HG03457 (cell line): ENCODE measurements around the gene SLC24A1.

ENCODE experiments used
- ATAC-seq: cut with Tn5 transposase; IDR thresholded peaks from one replicate; pipeline ENCODE4 v1.9.1; 2021; ENCODE audit warnings: moderate number of reproducible peaks; ENCODE audit not compliant: unreplicated experiment

SLC24A1 gene

DNA sequence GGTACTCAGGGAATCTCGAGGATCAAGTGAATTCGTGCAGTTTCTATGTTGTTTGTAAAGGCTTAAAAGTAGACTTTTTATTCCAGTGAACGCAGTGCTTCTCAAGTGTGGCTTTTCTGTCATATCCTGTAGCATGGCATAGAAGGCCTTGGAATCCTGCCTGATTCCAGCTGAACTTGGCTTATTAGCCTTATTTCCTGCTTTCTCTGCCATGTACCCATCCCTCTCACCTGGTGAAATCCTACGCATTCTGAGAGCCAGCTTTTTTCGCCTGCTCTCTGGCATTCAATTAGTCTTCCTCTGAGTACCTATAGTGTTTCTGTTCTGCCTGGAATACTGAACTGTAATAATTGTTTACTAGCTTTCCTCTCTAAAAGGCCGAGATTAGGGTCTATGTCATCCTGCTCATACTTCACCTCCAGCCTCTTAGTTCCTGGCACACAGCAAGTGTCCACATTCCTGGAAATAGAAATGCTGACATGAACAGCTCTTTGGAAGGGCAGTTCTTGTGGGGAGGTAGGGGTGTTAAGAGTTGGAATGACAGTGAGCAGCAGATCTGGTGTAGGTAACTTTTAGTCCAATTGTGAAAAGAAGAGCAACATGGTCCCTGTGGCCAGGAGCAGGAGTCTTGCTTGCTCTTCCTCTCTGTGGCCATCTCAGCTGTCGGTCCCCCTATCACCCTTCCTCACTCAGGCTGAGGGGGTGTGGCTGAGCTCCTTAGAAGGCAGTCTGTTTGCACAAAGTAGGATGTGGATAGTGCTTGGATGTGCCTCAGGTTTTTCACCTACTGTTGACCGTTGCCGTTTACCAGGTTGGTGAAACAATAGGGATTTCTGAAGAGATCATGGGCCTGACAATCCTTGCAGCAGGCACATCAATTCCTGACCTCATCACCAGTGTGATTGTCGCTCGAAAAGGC is 30.4 kb downstream of the SLC24A1 start:
- ATAC-seq = no peak

DNA sequence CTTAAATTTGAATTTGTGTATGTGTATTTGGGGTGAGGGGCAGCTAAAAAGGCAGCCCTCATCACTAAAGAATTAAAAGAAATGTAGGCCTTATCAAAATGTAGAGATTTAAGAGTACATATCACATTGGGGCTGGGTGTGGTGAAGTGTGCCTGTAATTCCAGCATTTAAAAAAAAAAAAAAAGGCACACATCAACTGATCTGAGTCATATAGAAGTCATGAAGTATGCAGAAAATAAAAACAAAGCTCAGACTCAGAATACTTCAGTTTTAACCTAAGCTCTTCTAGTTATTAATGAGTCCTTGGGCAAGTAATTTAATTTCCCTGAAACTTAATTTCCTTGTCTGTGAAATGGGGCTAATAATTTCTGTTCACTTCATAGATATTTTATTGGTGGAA is 31.6 kb downstream of the SLC24A1 start:
- no peak for ATAC-seq

DNA sequence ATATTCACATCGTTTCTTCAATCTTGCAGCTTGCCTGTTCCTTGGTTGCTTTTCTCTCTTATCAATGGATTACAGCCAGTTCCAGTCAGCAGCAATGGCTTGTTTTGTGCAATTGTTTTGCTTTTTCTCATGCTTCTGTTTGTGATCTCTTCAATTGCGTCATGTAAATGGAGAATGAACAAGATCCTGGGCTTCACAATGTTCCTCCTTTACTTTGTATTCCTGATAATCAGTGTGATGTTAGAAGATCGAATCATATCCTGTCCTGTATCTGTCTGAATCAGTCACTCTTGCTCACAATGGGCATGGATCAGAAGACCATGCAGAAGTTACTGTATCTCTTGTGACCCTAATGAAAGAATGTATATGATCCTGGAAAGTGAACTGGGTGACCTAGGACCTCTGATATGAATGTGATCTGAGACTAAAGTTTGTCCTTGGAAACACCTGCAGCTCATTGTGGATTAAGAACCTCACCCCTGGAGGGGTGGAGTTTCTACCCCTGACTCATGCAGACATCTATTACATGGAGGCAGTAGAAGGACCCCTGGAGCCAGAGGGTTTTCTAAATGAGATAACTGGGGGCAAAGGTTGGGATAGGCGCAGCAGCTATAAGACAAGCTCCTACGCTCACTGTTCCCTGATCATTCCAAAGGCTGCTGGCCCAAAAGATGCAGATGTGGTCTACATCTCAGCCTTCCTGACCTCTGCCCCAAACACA is 32.2 kb downstream of the SLC24A1 start:
- no peak for ATAC-seq

DNA sequence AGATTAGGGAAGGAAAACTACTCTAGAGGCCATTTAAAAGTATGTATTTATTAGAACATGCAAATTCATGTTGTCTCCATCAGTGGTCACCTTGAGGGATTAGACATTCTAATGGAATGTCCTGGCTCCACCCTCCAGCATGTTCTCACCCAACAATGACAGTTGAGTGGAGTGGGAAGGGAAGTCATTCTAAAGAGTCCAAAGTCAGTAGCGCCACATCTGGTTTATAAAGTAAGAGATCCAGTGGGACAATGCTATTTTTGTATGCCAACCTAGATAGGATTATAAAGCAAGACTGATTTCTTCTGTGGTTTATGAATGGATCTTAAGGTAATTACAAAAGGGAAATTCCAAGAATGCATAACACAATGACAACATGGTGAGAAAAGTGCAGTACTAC is 33.3 kb downstream of the SLC24A1 start:
- no peak for ATAC-seq

DNA sequence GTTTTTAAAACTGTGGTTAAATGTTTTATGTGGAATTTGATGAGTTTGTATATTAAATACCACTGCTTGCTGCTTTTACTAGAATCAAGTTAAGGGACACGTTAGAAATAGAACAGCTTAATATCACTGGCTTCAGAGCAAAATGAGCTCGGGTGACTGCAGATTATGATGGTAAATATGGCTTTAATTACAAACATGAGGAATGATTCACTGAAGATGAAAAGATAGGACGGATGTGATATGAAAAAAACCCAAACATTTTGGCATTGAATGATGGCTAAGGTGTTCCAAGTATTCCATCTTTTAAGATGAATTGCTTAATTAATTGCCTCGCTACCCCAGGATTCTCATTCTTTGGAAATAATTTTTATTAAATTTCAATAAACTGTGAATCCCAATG is 33.7 kb downstream of the SLC24A1 start:
- no peak for ATAC-seq

DNA sequence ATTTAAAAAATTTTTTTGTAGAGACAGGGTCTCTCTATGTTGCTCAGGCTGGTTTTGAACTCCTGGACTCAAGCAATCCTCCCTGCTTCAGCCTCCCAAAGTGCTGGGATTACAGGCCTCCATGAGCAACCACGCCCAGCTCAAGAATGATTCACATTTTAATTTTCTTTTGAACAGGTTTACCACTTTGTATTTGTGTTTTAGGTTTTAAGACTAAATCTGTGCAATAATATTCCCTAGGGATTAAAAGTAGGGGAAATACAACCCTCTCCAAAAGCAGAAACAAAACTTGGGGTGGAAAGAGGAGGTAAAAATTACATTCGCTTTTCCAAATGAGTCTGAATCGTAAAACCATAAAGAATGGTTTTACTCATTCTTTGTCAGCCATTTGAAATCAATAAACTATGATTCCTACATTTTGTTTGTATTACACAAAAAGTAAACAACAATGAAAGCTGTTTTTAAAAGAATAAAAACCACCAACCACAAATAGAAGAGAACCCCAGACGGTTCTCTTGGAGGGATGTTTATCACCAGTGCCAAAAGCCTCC is 37.8 kb downstream of the SLC24A1 start:
- ATAC-seq = no peak

DNA sequence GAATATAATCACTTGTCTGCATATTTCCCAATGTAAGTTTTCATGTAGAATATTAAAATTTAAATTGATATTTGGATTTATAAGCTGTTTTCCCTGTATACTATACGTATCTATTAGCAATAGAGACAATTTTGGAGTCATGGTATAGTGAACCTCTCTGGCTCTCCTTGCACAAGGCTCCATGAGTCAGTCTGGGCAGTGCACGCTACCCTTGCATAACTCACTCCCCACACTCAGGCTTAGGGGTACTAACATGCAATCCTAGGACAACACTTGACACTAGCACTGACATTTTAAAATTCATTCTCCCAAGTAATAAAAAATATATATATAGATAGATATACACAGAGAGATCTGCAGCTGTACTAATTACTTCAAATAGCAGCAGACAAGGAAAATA is 39.2 kb downstream of the SLC24A1 start:
- no peak for ATAC-seq

DNA sequence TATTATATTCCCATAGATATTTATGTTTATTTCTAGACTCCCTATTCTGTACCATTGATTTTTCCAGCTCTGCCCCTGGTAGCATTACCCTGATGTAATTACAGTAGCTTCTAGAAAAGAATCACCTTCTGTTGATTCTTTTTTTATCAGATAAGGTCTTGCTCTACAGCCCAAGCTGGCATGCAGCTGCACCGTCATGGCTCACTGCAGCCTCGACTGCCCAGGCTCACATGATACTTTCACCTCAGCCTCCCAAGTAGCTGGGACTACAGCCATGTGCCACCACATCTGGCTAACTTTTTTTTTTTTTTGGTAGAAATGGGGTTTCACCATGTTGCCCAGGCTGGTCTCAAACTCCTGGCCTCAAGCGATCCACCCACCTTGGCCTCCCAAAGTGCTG is 41.8 kb downstream of the SLC24A1 start:
- no peak for ATAC-seq

DNA sequence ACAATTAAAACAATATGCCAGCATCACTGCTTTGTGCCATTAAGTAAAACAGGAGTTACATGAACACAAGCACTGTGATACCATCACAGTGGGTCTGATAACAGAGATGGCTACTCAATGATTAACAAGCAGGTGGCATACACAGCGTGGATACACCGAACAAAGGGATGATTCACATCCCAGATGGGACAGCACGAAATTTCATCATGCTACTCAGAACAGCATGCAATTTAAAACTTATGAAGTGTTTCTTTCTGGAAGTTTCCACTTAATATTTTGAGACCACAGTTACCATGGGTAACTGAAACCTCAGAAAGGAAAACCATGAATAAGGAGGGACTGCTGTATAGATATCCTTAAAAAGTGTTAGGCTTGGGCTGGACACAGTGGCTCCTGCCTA is 44.5 kb downstream of the SLC24A1 start:
- ATAC-seq = no peak

DNA sequence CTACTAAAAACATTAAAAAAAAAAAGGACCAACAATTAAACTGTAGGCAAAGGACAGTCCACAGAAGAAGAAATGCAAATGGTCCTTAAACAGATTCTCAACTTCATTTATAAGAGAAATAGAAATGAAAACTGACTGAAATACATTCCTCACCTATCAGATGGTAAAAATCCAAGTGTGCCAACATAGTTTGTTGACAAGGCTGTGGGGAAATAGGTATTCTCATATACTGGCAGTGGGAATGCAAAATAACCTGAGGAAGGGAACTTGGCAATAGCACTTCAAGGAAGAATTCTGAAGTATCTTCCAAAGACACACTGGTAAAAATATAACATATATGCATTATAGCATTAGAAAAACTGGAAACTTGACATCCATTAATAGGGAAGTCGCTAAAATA is 53.8 kb downstream of the SLC24A1 start:
- ATAC-seq = no peak

DNA sequence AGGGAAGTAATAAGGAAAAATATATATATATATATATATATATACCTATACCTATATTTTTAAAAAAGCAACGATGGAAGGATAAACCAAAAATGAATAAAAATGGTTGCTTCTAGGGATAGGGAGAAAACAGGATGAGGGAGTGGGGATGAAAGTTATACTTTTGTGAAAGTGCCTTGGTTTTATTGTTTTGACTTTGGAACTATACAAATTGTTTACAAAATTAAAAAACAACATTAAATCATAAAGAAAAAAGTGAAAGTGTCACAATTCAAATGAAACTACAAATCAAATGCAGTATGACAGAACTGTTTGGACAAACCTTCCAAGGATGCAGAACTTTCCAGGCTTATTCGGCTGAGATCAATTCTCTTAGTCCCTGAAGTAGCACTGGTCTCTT is 54.4 kb downstream of the SLC24A1 start:
- no peak for ATAC-seq

DNA sequence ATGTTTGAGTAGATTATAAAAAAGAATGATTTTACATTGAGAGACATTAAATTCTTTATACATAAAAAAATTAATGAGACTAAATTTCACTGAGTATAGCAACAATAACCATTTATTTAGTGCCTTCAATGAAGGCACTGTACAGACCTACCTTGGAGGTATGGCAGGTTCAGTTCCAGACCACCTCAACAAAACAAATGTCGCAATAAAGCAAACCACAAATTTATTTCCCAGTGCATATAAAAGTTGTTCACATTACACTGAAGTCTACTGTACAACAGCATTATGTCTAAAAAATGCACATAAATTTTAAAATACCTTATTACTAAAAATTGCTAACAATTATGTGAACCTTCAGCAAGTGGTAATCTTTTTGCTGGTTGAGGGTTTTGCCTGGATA is 58.8 kb downstream of the SLC24A1 start:
- ATAC-seq = no peak

DNA sequence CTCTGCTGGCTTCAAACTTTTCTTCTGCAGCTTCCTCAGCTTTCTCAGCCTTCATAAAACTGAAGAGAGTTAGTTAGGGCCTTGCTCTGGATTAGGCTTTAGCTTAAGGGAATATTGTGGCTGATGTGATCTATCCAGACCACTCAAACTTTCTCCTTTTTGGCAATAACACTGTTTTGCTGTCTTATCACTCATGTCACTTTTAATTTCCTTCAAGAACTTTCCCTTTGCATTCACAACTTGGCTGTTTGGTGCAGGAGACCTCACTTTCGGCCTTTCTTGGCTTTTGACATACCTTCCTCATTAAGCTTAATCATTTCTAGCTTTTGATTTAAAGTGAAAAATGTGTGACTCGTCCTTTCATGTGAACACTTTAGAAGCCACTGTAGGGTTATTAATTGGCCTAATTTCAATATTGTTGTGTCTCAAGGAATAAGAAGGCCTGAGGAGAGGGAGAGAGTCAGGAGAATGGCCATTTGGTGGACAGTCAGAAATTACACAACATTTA is 60.7 kb downstream of the SLC24A1 start:
- no peak for ATAC-seq

DNA sequence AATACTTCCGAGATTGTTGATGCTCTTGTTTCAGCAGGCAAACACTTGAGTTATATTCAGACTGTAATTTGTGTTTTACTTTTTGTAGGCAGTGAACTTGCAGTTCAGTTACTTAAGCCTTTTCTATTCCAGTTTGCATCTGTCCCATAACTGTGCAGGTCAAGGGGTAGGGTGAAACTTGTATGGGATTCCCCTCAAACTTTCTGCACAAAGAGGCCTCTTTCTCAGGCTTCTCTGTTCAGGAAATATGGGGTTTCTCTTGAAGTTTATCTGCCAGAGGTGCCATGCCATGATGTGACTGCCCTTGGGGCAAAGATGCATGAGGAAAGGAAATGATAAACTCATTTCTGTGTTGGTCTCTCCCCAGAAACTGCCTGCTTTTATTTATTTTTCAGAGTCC is 66.7 kb downstream of the SLC24A1 start:
- no peak for ATAC-seq

DNA sequence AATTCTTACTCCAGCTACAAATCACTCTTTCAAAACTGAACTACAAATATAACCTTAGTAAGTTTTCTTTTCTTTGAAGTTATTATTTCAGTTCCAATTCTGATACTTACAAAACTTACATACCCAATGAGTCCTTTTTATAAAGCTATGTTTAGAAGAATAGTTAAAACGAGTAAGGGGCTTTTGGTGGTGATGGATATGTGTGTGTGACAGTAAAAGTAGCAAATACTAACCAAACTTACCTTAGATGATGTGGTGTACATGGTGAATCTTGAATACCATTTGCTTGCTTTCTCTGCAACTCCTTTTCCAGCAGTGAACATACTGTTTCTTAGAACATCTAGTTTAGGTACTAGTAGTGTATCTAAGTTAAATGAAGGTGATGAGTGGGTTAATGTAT is 68.4 kb downstream of the SLC24A1 start:
- ATAC-seq = no peak

DNA sequence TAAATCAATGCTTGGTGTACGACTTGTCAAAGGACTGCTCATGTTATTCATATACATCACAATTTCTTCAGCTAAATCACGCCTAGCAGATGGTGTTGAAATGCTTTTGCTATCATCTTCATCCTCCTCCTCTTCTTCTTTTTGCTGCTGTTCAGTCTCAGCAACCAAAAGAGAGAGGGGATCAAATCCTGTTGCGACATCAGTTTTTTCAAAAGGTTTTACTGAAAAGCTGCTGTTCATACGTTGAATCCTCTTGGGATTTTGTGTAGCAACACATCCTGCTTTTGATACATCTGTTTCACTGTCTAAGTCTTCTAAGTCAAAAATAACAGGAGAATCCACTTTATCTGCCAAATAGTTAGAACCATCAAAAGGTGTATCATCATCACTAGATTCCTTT is 69.0 kb downstream of the SLC24A1 start:
- ATAC-seq = no peak

DNA sequence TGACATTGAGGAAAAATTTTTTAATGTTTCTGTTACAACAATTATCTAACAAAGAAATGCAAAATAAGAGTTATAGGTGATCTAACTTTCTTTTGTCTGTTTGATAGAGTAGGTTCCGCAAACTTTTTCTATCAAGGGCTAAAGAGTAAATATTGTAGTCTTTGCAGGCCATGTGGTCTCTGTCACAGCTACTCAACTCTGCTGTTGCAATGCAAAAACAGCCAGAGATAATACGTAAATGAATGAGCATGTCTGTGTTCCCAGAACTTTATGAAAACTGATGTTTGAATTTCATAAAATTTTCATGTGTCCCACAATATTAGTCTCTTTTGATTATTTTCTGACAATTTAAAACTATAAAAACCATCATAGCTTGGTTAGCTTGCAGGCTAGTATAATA is 73.3 kb downstream of the SLC24A1 start:
- ATAC-seq = no peak
